Retinal pigment epithelial cell (primary cell): ENCODE data around the gene NTRK3.

Experiments
- DNase-seq: peaks from one replicate; pipeline ENCODE4 v3.0.0-alpha.2; 2010; ENCODE audit warnings: low read depth
- H3K4me3 ChIP-seq: 2 replicates; pipeline ENCODE4 v1.5.1; 2011; ENCODE audit warnings: mild to moderate bottlenecking, low read length, control low read depth, moderate library complexity
- CTCF ChIP-seq: conservative IDR thresholded peaks from 2 replicates; pipeline ENCODE4 v1.5.1; 2011; ENCODE audit warnings: low read depth, low read length, control low read depth, inconsistent platforms

Gene NTRK3

GRCh38 chr15:88032787-88033186 lies 223.8 kb downstream of the NTRK3 start:
- DNase-seq = no peak
- no peak for TF ChIP-seq CTCF
- H3K4me3 ChIP-seq = no peak overlapping the region

GRCh38 chr15:88031461-88031860 lies 225.1 kb downstream of the NTRK3 start:
- TF ChIP-seq CTCF = no peak
- DNase-seq = no peak
- no peak overlapping the region for H3K4me3 ChIP-seq

- TF ChIP-seq CTCF = no peak
- H3K4me3 ChIP-seq = no peak overlapping the region
- DNase-seq = peak; percentile 64
These were observed 226.8 kb downstream of the NTRK3 start for GRCh38 chr15:88029696-88030095.

- DNase-seq = no peak
- no peak for TF ChIP-seq CTCF
These were observed 228.5 kb downstream of the NTRK3 start for GRCh38 chr15:88028024-88028423.

GRCh38 chr15:88023914-88024313 lies 232.6 kb downstream of the NTRK3 start:
- H3K4me3 ChIP-seq = no peak overlapping the region
- DNase-seq = no peak
- TF ChIP-seq CTCF = no peak

More at GRCh38 chr15:88028024-88028423, 228.5 kb downstream of the NTRK3 start:
- no peak overlapping the region for H3K4me3 ChIP-seq

- no peak for DNase-seq
- TF ChIP-seq CTCF = no peak
- no peak overlapping the region for H3K4me3 ChIP-seq
These were observed 233.8 kb downstream of the NTRK3 start for GRCh38 chr15:88022716-88023115.

- H3K4me3 ChIP-seq = no peak overlapping the region
These were observed 234.9 kb downstream of the NTRK3 start for GRCh38 chr15:88021601-88022000.

More at GRCh38 chr15:88021601-88022000, 234.9 kb downstream of the NTRK3 start:
- no peak for TF ChIP-seq CTCF
- DNase-seq = no peak
